ENCODE measurements around the gene ABCA6. TPM values are rescaled to one million over a fixed set of nuclear protein-coding genes. Genes with fewer than 3 reads are reported as not detected.

ABCA6 gene
- total and polyA plus RNA-seq, 9 of the 15 experiments (the other 6 are each of a cell fraction or from before 2014, with no cell fraction given), result 0.06 to 0.73 (median 0.15) TPM

- peak; percentile 55; the same call in 1 of the 2 replicates for TF ChIP-seq MYBL2 (IDR thresholded peaks at IDR 0.05; ENCODE audit: low read depth)
- no peak for TF ChIP-seq MYBL2 (CRISPR knock-in tag; IDR thresholded peaks at IDR 0.05; ENCODE audit: borderline replicate concordance)
- peak; percentile 86; the same call in 1 of the 2 replicates for TF ChIP-seq MTA3 (IDR thresholded peaks at IDR 0.05; ENCODE audit: borderline replicate concordance)
- 0 out of 2 replicates have a peak, but pooled peaks have one; percentile 31 for TF ChIP-seq MTA1 (IDR thresholded peaks at IDR 0.05; ENCODE audit: borderline replicate concordance)
- TF ChIP-seq CC2D1A (IDR thresholded peaks at IDR 0.05), result peak; percentile 91
- no peak for TF ChIP-seq ZNF398 (CRISPR knock-in tag; IDR thresholded peaks at IDR 0.05)
- peak; percentile 80 for TF ChIP-seq NEUROD1 (IDR thresholded peaks at IDR 0.05; ENCODE audit: borderline replicate concordance, low read depth, low read length, partially characterized antibody)
- peak; percentile 52 for TF ChIP-seq RBBP5 (IDR thresholded peaks at IDR 0.05; ENCODE audit: borderline replicate concordance, insufficient read depth, low read length, poor library complexity, severe bottlenecking)
- TF ChIP-seq ZNF239 (CRISPR knock-in tag; IDR thresholded peaks at IDR 0.05), result peak; percentile 65
- TF ChIP-seq HLTF (IDR thresholded peaks at IDR 0.05), result no peak
- peak; percentile 62; the same call in 1 of the 2 replicates for TF ChIP-seq POLR2A (conservative IDR thresholded peaks at IDR 0.05)
- no peak for TF ChIP-seq POLR2G (IDR thresholded peaks at IDR 0.05; ENCODE audit: low read depth, low read length)
- TF ChIP-seq VEZF1 (CRISPR knock-in tag; IDR thresholded peaks at IDR 0.05), result peak; percentile 47
- TF ChIP-seq, protein P1, sequence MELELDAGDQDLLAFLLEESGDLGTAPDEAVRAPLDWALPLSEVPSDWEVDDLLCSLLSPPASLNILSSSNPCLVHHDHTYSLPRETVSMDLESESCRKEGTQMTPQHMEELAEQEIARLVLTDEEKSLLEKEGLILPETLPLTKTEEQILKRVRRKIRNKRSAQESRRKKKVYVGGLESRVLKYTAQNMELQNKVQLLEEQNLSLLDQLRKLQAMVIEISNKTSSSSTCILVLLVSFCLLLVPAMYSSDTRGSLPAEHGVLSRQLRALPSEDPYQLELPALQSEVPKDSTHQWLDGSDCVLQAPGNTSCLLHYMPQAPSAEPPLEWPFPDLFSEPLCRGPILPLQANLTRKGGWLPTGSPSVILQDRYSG (tag; conservative IDR thresholded peaks at IDR 0.05; ENCODE audit: low read depth), result peak; percentile 90; the same call in 1 of the 2 replicates
- 0 out of 2 replicates have a peak, but pooled peaks have one; percentile 25 for TF ChIP-seq NFATC3 (IDR thresholded peaks at IDR 0.05)
- no peak for TF ChIP-seq MCM5 (IDR thresholded peaks at IDR 0.05; ENCODE audit: low read depth)
- TF ChIP-seq ZNF561 (CRISPR knock-in tag; conservative IDR thresholded peaks at IDR 0.05), result no peak
Observed at GRCh38 chr17:69093279-69093789, 48.4 kb downstream of the ABCA6 start (continued).

Measured in K562 (cell line).